IPS DF 6.9 (cell line): ENCODE data around the gene FBN1.

Experiments
- DNase-seq: peaks from one replicate; pipeline ENCODE4 v3.0.0-alpha.2; 2013; ENCODE audit warnings: low read depth, low spot score
- H3K27ac ChIP-seq: one replicate; pipeline ENCODE4 v1.5.1; 2013; ENCODE audit warnings: low read length, control low read depth
- H3K27me3 ChIP-seq: 2 replicates; pipeline ENCODE4 v1.6.1; 2013; ENCODE audit warnings: mild to moderate bottlenecking, low read length; ENCODE audit not compliant: control insufficient read depth, insufficient read depth
- H3K36me3 ChIP-seq: 2 replicates; pipeline ENCODE4 v1.6.1; 2013; ENCODE audit warnings: low read length; ENCODE audit not compliant: control insufficient read depth, insufficient read depth
- H3K4me1 ChIP-seq: 2 replicates; pipeline ENCODE4 v1.6.1; 2013; ENCODE audit warnings: low read length; ENCODE audit not compliant: control insufficient read depth, insufficient read depth
- H3K4me3 ChIP-seq: 2 replicates; pipeline ENCODE4 v1.5.1; 2013; ENCODE audit warnings: mild to moderate bottlenecking, low read length
- H3K9me3 ChIP-seq: 2 replicates; pipeline ENCODE4 v1.6.1; 2013; ENCODE audit warnings: low read length, inconsistent platforms; ENCODE audit not compliant: control insufficient read depth, insufficient read depth
- WGBS: extraction: QIAGEN DNeasy Blood & Tissue Kit; methylation state at CpG from one replicate; pipeline ENCODE4 v1.1.7; 2013; ENCODE audit warnings: mixed read lengths, missing lambda C conversion rate; ENCODE audit not compliant: insufficient read length, insufficient coverage; 5-methylcytosine and 5-hydroxymethylcytosine counted together

Gene FBN1

GRCh38 chr15:48541341-48542278 is 103.9 kb downstream of the FBN1 start:
- Histone ChIP-seq H3K9me3 (no peaks in the 10 kb centered on the region), H3K4me3 (no peak overlapping the region), H3K27me3 (no peaks in the 10 kb centered on the region), H3K4me1 (no peaks in the 10 kb centered on the region), H3K27ac (no peak overlapping the region), H3K36me3 (no peaks in the 10 kb centered on the region)
- WGBS: 100% methylated on average over 1 of the region's 10 CpGs
- no peak for DNase-seq

GRCh38 chr15:48540756-48541155 is 104.8 kb downstream of the FBN1 start:
- Histone ChIP-seq H3K27me3 (no peaks in the 10 kb centered on the region), H3K27ac (no peak overlapping the region), H3K9me3 (no peaks in the 10 kb centered on the region), H3K4me1 (no peaks in the 10 kb centered on the region), H3K36me3 (no peaks in the 10 kb centered on the region), H3K4me3 (no peak overlapping the region)
- WGBS: no CpG with 5 or more reads among the region's 2 CpGs
- DNase-seq: no peak

- H3K27me3 ChIP-seq: no peaks in the 10 kb centered on the region
- H3K4me1 ChIP-seq: no peaks in the 10 kb centered on the region
- no CpG with 5 or more reads among the region's 3 CpGs for WGBS
- H3K9me3 ChIP-seq: no peaks in the 10 kb centered on the region
- no peak overlapping the region for H3K4me3 ChIP-seq
- H3K36me3 ChIP-seq: no peaks in the 10 kb centered on the region
- no peak overlapping the region for H3K27ac ChIP-seq
- no peak for DNase-seq
These were observed 106.6 kb downstream of the FBN1 start for GRCh38 chr15:48538941-48539340.

GRCh38 chr15:48537271-48538113 is 108.0 kb downstream of the FBN1 start:
- Histone ChIP-seq H3K36me3 (no peaks in the 10 kb centered on the region), H3K27me3 (no peaks in the 10 kb centered on the region), H3K27ac (no peak overlapping the region), H3K9me3 (no peaks in the 10 kb centered on the region), H3K4me1 (no peaks in the 10 kb centered on the region), H3K4me3 (no peak overlapping the region)
- no CpG with 5 or more reads among the region's 16 CpGs for WGBS
- DNase-seq: no peak

GRCh38 chr15:48536681-48537091 is 108.8 kb downstream of the FBN1 start:
- H3K27ac ChIP-seq: no peak overlapping the region
- H3K27me3 ChIP-seq: no peaks in the 10 kb centered on the region
- no peaks in the 10 kb centered on the region for H3K36me3 ChIP-seq
- H3K4me3 ChIP-seq: no peak overlapping the region
- no peaks in the 10 kb centered on the region for H3K4me1 ChIP-seq
- WGBS: no CpG with 5 or more reads among the region's 3 CpGs
- DNase-seq: no peak
- no peaks in the 10 kb centered on the region for H3K9me3 ChIP-seq

GRCh38 chr15:48533982-48534381 is 111.5 kb downstream of the FBN1 start:
- no peaks in the 10 kb centered on the region for H3K9me3 ChIP-seq
- H3K27me3 ChIP-seq: no peaks in the 10 kb centered on the region
- H3K36me3 ChIP-seq: no peaks in the 10 kb centered on the region
- DNase-seq: no peak
- H3K4me3 ChIP-seq: no peak overlapping the region
- no CpG with 5 or more reads among the region's 2 CpGs for WGBS
- H3K27ac ChIP-seq: no peak overlapping the region
- H3K4me1 ChIP-seq: no peaks in the 10 kb centered on the region

- H3K4me3 ChIP-seq: no peak overlapping the region
- no peaks in the 10 kb centered on the region for H3K36me3 ChIP-seq
- DNase-seq: no peak
- H3K27ac ChIP-seq: no peak overlapping the region
- no peaks in the 10 kb centered on the region for H3K27me3 ChIP-seq
- H3K9me3 ChIP-seq: no peaks in the 10 kb centered on the region
- no peaks in the 10 kb centered on the region for H3K4me1 ChIP-seq
These were observed 112.6 kb downstream of the FBN1 start for GRCh38 chr15:48532946-48533345.

GRCh38 chr15:48530528-48530927 is 115.0 kb downstream of the FBN1 start:
- H3K36me3 ChIP-seq: no peaks in the 10 kb centered on the region
- no CpG with 5 or more reads among the region's 4 CpGs for WGBS
- H3K27ac ChIP-seq: no peak overlapping the region

GRCh38 chr15:48528921-48529320 is 116.6 kb downstream of the FBN1 start:
- DNase-seq: no peak
- Histone ChIP-seq H3K9me3 (no peaks in the 10 kb centered on the region), H3K4me1 (no peaks in the 10 kb centered on the region), H3K36me3 (no peaks in the 10 kb centered on the region), H3K4me3 (no peak overlapping the region), H3K27me3 (no peaks in the 10 kb centered on the region), H3K27ac (no peak overlapping the region)
- no CpG with 5 or more reads among the region's 4 CpGs for WGBS

More at GRCh38 chr15:48530528-48530927, 115.0 kb downstream of the FBN1 start:
- Histone ChIP-seq H3K4me3 (no peak overlapping the region), H3K4me1 (no peaks in the 10 kb centered on the region), H3K9me3 (no peaks in the 10 kb centered on the region), H3K27me3 (no peaks in the 10 kb centered on the region)
- no peak for DNase-seq

GRCh38 chr15:48527517-48527916 is 118.0 kb downstream of the FBN1 start:
- Histone ChIP-seq H3K27me3 (no peaks in the 10 kb centered on the region), H3K4me3 (no peak overlapping the region), H3K36me3 (no peaks in the 10 kb centered on the region), H3K27ac (no peak overlapping the region), H3K4me1 (no peaks in the 10 kb centered on the region), H3K9me3 (no peaks in the 10 kb centered on the region)
- no CpG with 5 or more reads among the region's 2 CpGs for WGBS
- DNase-seq: no peak
